ENCODE results near the gene LRRC31. TPM values are rescaled to one million over a fixed set of nuclear protein-coding genes. Genes with fewer than 3 reads are reported as not detected.

Gene LRRC31
- total and polyA plus RNA-seq, 4 donors: 0.08 to 1.0 (median 0.29) TPM

GRCh38 chr3:169861871-169862270 lies 7.9 kb downstream of the LRRC31 start:
- H3K4me1 ChIP-seq (ENCODE audit: control insufficient read depth in 5 of 5, insufficient read depth in 5 of 5, low read length in 5 of 5): no peaks in the 10 kb centered on the region
- no peak overlapping the region for H3K9ac ChIP-seq (ENCODE audit: insufficient read depth in 1 of 2, low read length in 2 of 2)
- no peaks in the 10 kb centered on the region for H3K27me3 ChIP-seq (ENCODE audit: control insufficient read depth in 3 of 3, insufficient read depth in 3 of 3, low read length in 2 of 3)
- no peak for DNase-seq
- ATAC-seq (ENCODE audit: insufficient read depth, low FRiP score): no peak
- H3K4me3 ChIP-seq: no peak overlapping the region
- no peak overlapping the region for H3K27ac ChIP-seq (ENCODE audit: low read depth in 1 of 2, low read length in 1 of 2)
- 81 to 86% methylated on average over 5 of the region's 5 CpGs for WGBS, 2 donors
- no peaks in the 10 kb centered on the region for H3K9me3 ChIP-seq (ENCODE audit: control insufficient read depth in 4 of 4, insufficient read depth in 3 of 4, low read length in 3 of 4)
- H3K36me3 ChIP-seq (ENCODE audit: control insufficient read depth in 4 of 4, insufficient read depth in 4 of 4, low read length in 4 of 4): no peaks in the 10 kb centered on the region
- TF ChIP-seq CTCF (IDR thresholded peaks at IDR 0.05; ENCODE audit: control extremely low read depth, extremely low read depth): no peak

GRCh38 chr3:169857811-169858210 lies 11.9 kb downstream of the LRRC31 start:
- ATAC-seq (ENCODE audit: insufficient read depth, low FRiP score) (no peak), DNase-seq (no peak)
- H3K9me3 ChIP-seq (ENCODE audit: control insufficient read depth in 4 of 4, insufficient read depth in 3 of 4, low read length in 3 of 4): no peaks in the 10 kb centered on the region
- no peak overlapping the region for H3K4me3 ChIP-seq
- no peak overlapping the region for H3K27ac ChIP-seq (ENCODE audit: low read depth in 1 of 2, low read length in 1 of 2)
- no peak for TF ChIP-seq CTCF (IDR thresholded peaks at IDR 0.05; ENCODE audit: control extremely low read depth, extremely low read depth)
- no peak overlapping the region for H3K9ac ChIP-seq (ENCODE audit: insufficient read depth in 1 of 2, low read length in 2 of 2)
- WGBS, 2 donors: 86 to 91% methylated on average over 2 of the region's 2 CpGs
- H3K36me3 ChIP-seq (ENCODE audit: control insufficient read depth in 4 of 4, insufficient read depth in 4 of 4, low read length in 4 of 4): no peaks in the 10 kb centered on the region
- no peaks in the 10 kb centered on the region for H3K4me1 ChIP-seq (ENCODE audit: control insufficient read depth in 5 of 5, insufficient read depth in 5 of 5, low read length in 5 of 5)
- H3K27me3 ChIP-seq (ENCODE audit: control insufficient read depth in 3 of 3, insufficient read depth in 3 of 3, low read length in 2 of 3): no peaks in the 10 kb centered on the region

- H3K9me3 ChIP-seq (ENCODE audit: control insufficient read depth in 4 of 4, insufficient read depth in 3 of 4, low read length in 3 of 4): no peaks in the 10 kb centered on the region
- no peaks in the 10 kb centered on the region for H3K4me1 ChIP-seq (ENCODE audit: control insufficient read depth in 5 of 5, insufficient read depth in 5 of 5, low read length in 5 of 5)
- DNase-seq: no peak
- ATAC-seq (ENCODE audit: insufficient read depth, low FRiP score): no peak
- no peak overlapping the region for H3K9ac ChIP-seq (ENCODE audit: insufficient read depth in 1 of 2, low read length in 2 of 2)
- no peak overlapping the region for H3K4me3 ChIP-seq
- no peaks in the 10 kb centered on the region for H3K36me3 ChIP-seq (ENCODE audit: control insufficient read depth in 4 of 4, insufficient read depth in 4 of 4, low read length in 4 of 4)
- 95 to 99% methylated on average over 3 of the region's 3 CpGs for WGBS, 2 donors
- no peaks in the 10 kb centered on the region for H3K27me3 ChIP-seq (ENCODE audit: control insufficient read depth in 3 of 3, insufficient read depth in 3 of 3, low read length in 2 of 3)
- TF ChIP-seq CTCF (IDR thresholded peaks at IDR 0.05; ENCODE audit: control extremely low read depth, extremely low read depth): no peak
- no peak overlapping the region for H3K27ac ChIP-seq (ENCODE audit: low read depth in 1 of 2, low read length in 1 of 2)
These were observed 14.2 kb downstream of the LRRC31 start for GRCh38 chr3:169855514-169855913.

- no peak overlapping the region for H3K4me3 ChIP-seq
- no peaks in the 10 kb centered on the region for H3K36me3 ChIP-seq (ENCODE audit: control insufficient read depth in 4 of 4, insufficient read depth in 4 of 4, low read length in 4 of 4)
- no peaks in the 10 kb centered on the region for H3K9me3 ChIP-seq (ENCODE audit: control insufficient read depth in 4 of 4, insufficient read depth in 3 of 4, low read length in 3 of 4)
- no peaks in the 10 kb centered on the region for H3K4me1 ChIP-seq (ENCODE audit: control insufficient read depth in 5 of 5, insufficient read depth in 5 of 5, low read length in 5 of 5)
- H3K9ac ChIP-seq (ENCODE audit: insufficient read depth in 1 of 2, low read length in 2 of 2): no peak overlapping the region
- no peak for TF ChIP-seq CTCF (IDR thresholded peaks at IDR 0.05; ENCODE audit: control extremely low read depth, extremely low read depth)
- H3K27ac ChIP-seq (ENCODE audit: low read depth in 1 of 2, low read length in 1 of 2): no peak overlapping the region
- no peak for ATAC-seq (ENCODE audit: insufficient read depth, low FRiP score)
- DNase-seq: no peak
- no peaks in the 10 kb centered on the region for H3K27me3 ChIP-seq (ENCODE audit: control insufficient read depth in 3 of 3, insufficient read depth in 3 of 3, low read length in 2 of 3)
These were observed 19.1 kb downstream of the LRRC31 start for GRCh38 chr3:169850618-169851017.
